ENCODE results near the gene ABHD6. TPM values are rescaled to one million over a fixed set of nuclear protein-coding genes. Genes with fewer than 3 reads are reported as not detected.

The ABHD6 gene
- total RNA-seq (5.4 TPM), polyA plus RNA-seq (7.6 TPM)
- long read RNA-seq, donor 1 = 0 reads
- long read RNA-seq, donor 2, partial matches to known transcripts = 0 of 5 reads
- long read RNA-seq, donor 2, other reads (novel, unspliced or antisense) = 0 of 5 reads
- long read RNA-seq, donor 3, partial matches to known transcripts = 6 of 7 reads
- long read RNA-seq, donor 3, other reads (novel, unspliced or antisense) = 0 of 7 reads
- long read RNA-seq, donor 4, partial matches to known transcripts = 0 of 3 reads
- long read RNA-seq, donor 4, other reads (novel, unspliced or antisense) = 0 of 3 reads
- long read RNA-seq, donor 5, partial matches to known transcripts = 9 of 12 reads
- long read RNA-seq, donor 5, other reads (novel, unspliced or antisense) = 0 of 12 reads
- long read RNA-seq, donor 6, partial matches to known transcripts = 0 of 2 reads
- long read RNA-seq, donor 6, other reads (novel, unspliced or antisense) = 0 of 2 reads
- long read RNA-seq, donor 7, partial matches to known transcripts = 0 of 2 reads
- long read RNA-seq, donor 7, other reads (novel, unspliced or antisense) = 0 of 2 reads
- long read RNA-seq, donor 8, partial matches to known transcripts = 0 of 2 reads
- long read RNA-seq, donor 8, other reads (novel, unspliced or antisense) = 0 of 2 reads
- long read RNA-seq, donor 9, partial matches to known transcripts = 0 of 1 reads
- long read RNA-seq, donor 9, other reads (novel, unspliced or antisense) = 0 of 1 reads
- long read RNA-seq, donor 10, partial matches to known transcripts = 0 of 3 reads
- long read RNA-seq, donor 10, other reads (novel, unspliced or antisense) = 0 of 3 reads

GRCh38 chr3:58237238-58237940 lies at the start of gene ABHD6:
ABHD6 (plus strand) TSS chr3:58237792; CDS start chr3:58256587, 18,795 bp downstream.
- peak within 1 kb of the TSS in 1 of 2 donors; percentile 91 for H3K27ac ChIP-seq (ENCODE audit: low read depth in 1 of 2, low read length in 1 of 2)
- DNase-seq (ENCODE audit: low read depth in 6 of 9, low spot score in 9 of 9) = peak in 8 of 9 donors; percentile 42 to 90 (median 74)

GRCh38 chr3:58188173-58188564 lies 49.4 kb upstream of the ABHD6 start:
- H3K9me3 ChIP-seq (ENCODE audit: control insufficient read depth in 2 of 2, insufficient read depth in 1 of 2, low read length in 1 of 2) = no peaks in the 10 kb centered on the region
- whole genome bisulfite sequencing = 92% methylated on average over 6 of the region's 6 CpGs
- H3K4me1 ChIP-seq (ENCODE audit: control insufficient read depth in 2 of 2, insufficient read depth in 2 of 2, low read length in 2 of 2) = no peaks in the 10 kb centered on the region
- H3K27me3 ChIP-seq (ENCODE audit: control insufficient read depth in 2 of 2, insufficient read depth in 1 of 2, low read length in 1 of 2) = no peaks in the 10 kb centered on the region
- no peak for DNase-seq (ENCODE audit: low read depth in 6 of 9, low spot score in 9 of 9)
- H3K36me3 ChIP-seq (ENCODE audit: control insufficient read depth in 2 of 2, insufficient read depth in 2 of 2, low read length in 1 of 2) = no peaks in the 10 kb centered on the region
- H3K27ac ChIP-seq (ENCODE audit: low read depth in 1 of 2, low read length in 1 of 2) = no peak overlapping the region
- no peak overlapping the region for H3K4me3 ChIP-seq (ENCODE audit: low read length in 2 of 2)

More at GRCh38 chr3:58237238-58237940, at the start of gene ABHD6:
- Histone ChIP-seq H3K27me3 (ENCODE audit: control insufficient read depth in 2 of 2, insufficient read depth in 1 of 2, low read length in 1 of 2) (peaks cover 3 to 23% of the 10 kb centered on the region in 2 donors), H3K4me1 (ENCODE audit: control insufficient read depth in 2 of 2, insufficient read depth in 2 of 2, low read length in 2 of 2) (peaks cover 7 to 19% of the 10 kb centered on the region in 2 donors), H3K9me3 (ENCODE audit: control insufficient read depth in 2 of 2, insufficient read depth in 1 of 2, low read length in 1 of 2) (no peaks in the 10 kb centered on the region), H3K4me3 (ENCODE audit: low read length in 2 of 2) (peak within 1 kb of the TSS; percentile 71 to 86), H3K36me3 (ENCODE audit: control insufficient read depth in 2 of 2, insufficient read depth in 2 of 2, low read length in 1 of 2) (no peaks in the 10 kb centered on the region)
- under 1% methylated on average over 77 of the region's 77 CpGs for WGBS

- no peaks in the 10 kb centered on the region for H3K36me3 ChIP-seq (ENCODE audit: control insufficient read depth in 2 of 2, insufficient read depth in 2 of 2, low read length in 1 of 2)
- 93% methylated on average over 10 of the region's 10 CpGs for WGBS
- no peak overlapping the region for H3K27ac ChIP-seq (ENCODE audit: low read depth in 1 of 2, low read length in 1 of 2)
- H3K27me3 ChIP-seq (ENCODE audit: control insufficient read depth in 2 of 2, insufficient read depth in 1 of 2, low read length in 1 of 2) = no peaks in the 10 kb centered on the region
- H3K9me3 ChIP-seq (ENCODE audit: control insufficient read depth in 2 of 2, insufficient read depth in 1 of 2, low read length in 1 of 2) = no peaks in the 10 kb centered on the region
- H3K4me1 ChIP-seq (ENCODE audit: control insufficient read depth in 2 of 2, insufficient read depth in 2 of 2, low read length in 2 of 2) = no peaks in the 10 kb centered on the region
- no peak for DNase-seq (ENCODE audit: low read depth in 6 of 9, low spot score in 9 of 9)
- H3K4me3 ChIP-seq (ENCODE audit: low read length in 2 of 2) = no peak overlapping the region
Measured at GRCh38 chr3:58188921-58189451, 48.6 kb upstream of the ABHD6 start.

- Histone ChIP-seq H3K4me1 (ENCODE audit: control insufficient read depth in 2 of 2, insufficient read depth in 2 of 2, low read length in 2 of 2) (no peaks in the 10 kb centered on the region), H3K4me3 (ENCODE audit: low read length in 2 of 2) (no peak overlapping the region), H3K27me3 (ENCODE audit: control insufficient read depth in 2 of 2, insufficient read depth in 1 of 2, low read length in 1 of 2) (no peaks in the 10 kb centered on the region), H3K36me3 (ENCODE audit: control insufficient read depth in 2 of 2, insufficient read depth in 2 of 2, low read length in 1 of 2) (no peaks in the 10 kb centered on the region), H3K27ac (ENCODE audit: low read depth in 1 of 2, low read length in 1 of 2) (no peak overlapping the region), H3K9me3 (ENCODE audit: control insufficient read depth in 2 of 2, insufficient read depth in 1 of 2, low read length in 1 of 2) (no peaks in the 10 kb centered on the region)
- no peak for DNase-seq (ENCODE audit: low read depth in 6 of 9, low spot score in 9 of 9)
- 96% methylated on average over 5 of the region's 5 CpGs for WGBS
Measured at GRCh38 chr3:58189691-58190090, 47.9 kb upstream of the ABHD6 start.

GRCh38 chr3:58190291-58190690 lies 47.3 kb upstream of the ABHD6 start:
- WGBS = 98% methylated on average over 4 of the region's 4 CpGs
- Histone ChIP-seq H3K9me3 (ENCODE audit: control insufficient read depth in 2 of 2, insufficient read depth in 1 of 2, low read length in 1 of 2) (no peaks in the 10 kb centered on the region), H3K4me3 (ENCODE audit: low read length in 2 of 2) (no peak overlapping the region), H3K4me1 (ENCODE audit: control insufficient read depth in 2 of 2, insufficient read depth in 2 of 2, low read length in 2 of 2) (no peaks in the 10 kb centered on the region), H3K27ac (ENCODE audit: low read depth in 1 of 2, low read length in 1 of 2) (no peak overlapping the region), H3K36me3 (ENCODE audit: control insufficient read depth in 2 of 2, insufficient read depth in 2 of 2, low read length in 1 of 2) (no peaks in the 10 kb centered on the region), H3K27me3 (ENCODE audit: control insufficient read depth in 2 of 2, insufficient read depth in 1 of 2, low read length in 1 of 2) (no peaks in the 10 kb centered on the region)
- no peak for DNase-seq (ENCODE audit: low read depth in 6 of 9, low spot score in 9 of 9)

GRCh38 chr3:58190882-58191281 lies 46.7 kb upstream of the ABHD6 start:
- Histone ChIP-seq H3K9me3 (ENCODE audit: control insufficient read depth in 2 of 2, insufficient read depth in 1 of 2, low read length in 1 of 2) (no peaks in the 10 kb centered on the region), H3K4me1 (ENCODE audit: control insufficient read depth in 2 of 2, insufficient read depth in 2 of 2, low read length in 2 of 2) (no peaks in the 10 kb centered on the region), H3K36me3 (ENCODE audit: control insufficient read depth in 2 of 2, insufficient read depth in 2 of 2, low read length in 1 of 2) (no peaks in the 10 kb centered on the region), H3K27me3 (ENCODE audit: control insufficient read depth in 2 of 2, insufficient read depth in 1 of 2, low read length in 1 of 2) (no peaks in the 10 kb centered on the region), H3K27ac (ENCODE audit: low read depth in 1 of 2, low read length in 1 of 2) (no peak overlapping the region), H3K4me3 (ENCODE audit: low read length in 2 of 2) (no peak overlapping the region)
- no peak for DNase-seq (ENCODE audit: low read depth in 6 of 9, low spot score in 9 of 9)
- WGBS = 97% methylated on average over 4 of the region's 4 CpGs

- no peaks in the 10 kb centered on the region for H3K27me3 ChIP-seq (ENCODE audit: control insufficient read depth in 2 of 2, insufficient read depth in 1 of 2, low read length in 1 of 2)
- no peaks in the 10 kb centered on the region for H3K4me1 ChIP-seq (ENCODE audit: control insufficient read depth in 2 of 2, insufficient read depth in 2 of 2, low read length in 2 of 2)
- DNase-seq (ENCODE audit: low read depth in 6 of 9, low spot score in 9 of 9) = no peak
- H3K4me3 ChIP-seq (ENCODE audit: low read length in 2 of 2) = no peak overlapping the region
- no peak overlapping the region for H3K27ac ChIP-seq (ENCODE audit: low read depth in 1 of 2, low read length in 1 of 2)
- 92% methylated on average over 10 of the region's 10 CpGs for WGBS
- no peaks in the 10 kb centered on the region for H3K9me3 ChIP-seq (ENCODE audit: control insufficient read depth in 2 of 2, insufficient read depth in 1 of 2, low read length in 1 of 2)
- H3K36me3 ChIP-seq (ENCODE audit: control insufficient read depth in 2 of 2, insufficient read depth in 2 of 2, low read length in 1 of 2) = no peaks in the 10 kb centered on the region
Measured at GRCh38 chr3:58191361-58191991, 46.1 kb upstream of the ABHD6 start.

- no peak overlapping the region for H3K4me3 ChIP-seq (ENCODE audit: low read length in 2 of 2)
- no peaks in the 10 kb centered on the region for H3K36me3 ChIP-seq (ENCODE audit: control insufficient read depth in 2 of 2, insufficient read depth in 2 of 2, low read length in 1 of 2)
- H3K4me1 ChIP-seq (ENCODE audit: control insufficient read depth in 2 of 2, insufficient read depth in 2 of 2, low read length in 2 of 2) = no peaks in the 10 kb centered on the region
- no peak for DNase-seq (ENCODE audit: low read depth in 6 of 9, low spot score in 9 of 9)
- no peaks in the 10 kb centered on the region for H3K27me3 ChIP-seq (ENCODE audit: control insufficient read depth in 2 of 2, insufficient read depth in 1 of 2, low read length in 1 of 2)
- no peak overlapping the region for H3K27ac ChIP-seq (ENCODE audit: low read depth in 1 of 2, low read length in 1 of 2)
- WGBS = 84% methylated on average over 5 of the region's 5 CpGs
- H3K9me3 ChIP-seq (ENCODE audit: control insufficient read depth in 2 of 2, insufficient read depth in 1 of 2, low read length in 1 of 2) = no peaks in the 10 kb centered on the region
Measured at GRCh38 chr3:58192069-58192468, 45.5 kb upstream of the ABHD6 start.

Data from thymus (tissue), 14 donors.